ENCODE data around the gene ARHGAP25.

DNA sequence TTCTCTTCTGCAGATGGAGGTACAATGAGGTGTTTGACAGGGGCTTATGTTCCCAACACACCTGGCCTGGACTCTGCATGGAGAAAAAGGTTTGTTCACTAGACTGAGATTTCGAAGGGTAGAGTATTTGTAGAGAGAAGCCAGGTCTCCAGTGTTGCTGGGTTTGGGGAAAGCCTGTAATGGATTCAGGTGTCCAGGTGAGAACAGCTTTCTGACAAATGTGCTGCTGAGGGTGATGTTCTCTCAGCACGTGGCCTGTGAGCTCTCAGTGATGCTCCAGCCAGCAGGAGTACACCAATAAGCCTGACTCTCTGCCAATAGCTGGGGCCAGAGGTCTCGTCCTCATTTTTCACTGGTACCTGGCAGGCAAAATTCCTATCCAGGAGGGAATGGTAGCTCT is 43.8 kb upstream of the ARHGAP25 start:
- no peak for TF ChIP-seq CTCF (conservative IDR thresholded peaks at IDR 0.05; ENCODE audit: low read depth, low read length)
- TF ChIP-seq EZH2 (IDR thresholded peaks at IDR 0.05; ENCODE audit: borderline replicate concordance, low read depth, low read length, poor library complexity, severe bottlenecking): no peak

Data from A673 (cell line).